ENCODE data around the gene PHLDB3. TPM values are rescaled to one million over a fixed set of nuclear protein-coding genes. Genes with fewer than 3 reads are reported as not detected.

PHLDB3 gene
- total RNA-seq, result 10 to 100 TPM; 10.3 to 16.2 (median 12.6) TPM

DNA sequence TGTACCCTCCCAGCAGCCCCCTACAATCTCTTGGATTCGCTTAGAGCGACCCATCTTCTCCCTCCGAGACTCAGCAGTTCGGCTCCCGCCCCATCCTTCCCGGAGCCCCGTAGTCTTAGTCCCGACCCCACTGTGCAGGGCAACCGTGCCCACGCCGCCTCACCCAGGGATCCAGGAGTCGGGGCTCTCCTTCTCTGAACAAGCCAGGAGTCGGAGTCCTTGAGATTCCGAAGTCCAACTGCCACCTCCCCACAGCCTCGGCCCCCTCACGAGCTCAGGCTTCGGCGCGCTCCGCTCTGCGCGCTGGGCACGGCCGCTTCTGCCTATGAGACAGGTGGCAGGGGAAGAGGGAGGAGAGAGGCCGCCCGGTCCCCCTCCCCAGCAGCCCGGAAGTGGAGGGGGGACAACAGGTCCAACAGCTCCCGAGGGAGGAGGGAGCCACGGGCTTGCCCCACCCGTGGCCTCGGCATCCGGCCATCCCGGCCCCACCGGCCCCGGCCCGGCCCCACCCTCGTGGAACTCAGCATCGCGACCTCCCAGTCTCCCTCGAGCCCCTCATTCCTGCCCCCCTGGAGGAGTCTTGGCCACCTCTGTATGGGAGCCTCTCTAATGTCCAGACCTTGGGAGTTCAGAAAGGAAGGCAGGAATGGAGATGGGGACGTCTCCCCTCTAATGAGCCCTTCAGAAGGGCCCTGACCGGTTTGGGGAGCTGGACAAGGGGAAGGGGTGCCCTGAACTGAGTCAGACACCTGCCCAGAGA is at the start of gene PHLDB3:
Gene PHLDB3 (minus strand): TSS at position 321 of the 760 bp plus-strand sequence. CDS start 628 bp downstream, outside the sequence.
- DNase-seq (ENCODE audit: extremely low spot score), result no peak
- H3K4me3 ChIP-seq, result peak within 1 kb of the TSS; percentile 70 to 82 (median 76)
- 6% methylated on average over 17 of the region's 42 CpGs for WGBS
- TF ChIP-seq, protein P1, sequence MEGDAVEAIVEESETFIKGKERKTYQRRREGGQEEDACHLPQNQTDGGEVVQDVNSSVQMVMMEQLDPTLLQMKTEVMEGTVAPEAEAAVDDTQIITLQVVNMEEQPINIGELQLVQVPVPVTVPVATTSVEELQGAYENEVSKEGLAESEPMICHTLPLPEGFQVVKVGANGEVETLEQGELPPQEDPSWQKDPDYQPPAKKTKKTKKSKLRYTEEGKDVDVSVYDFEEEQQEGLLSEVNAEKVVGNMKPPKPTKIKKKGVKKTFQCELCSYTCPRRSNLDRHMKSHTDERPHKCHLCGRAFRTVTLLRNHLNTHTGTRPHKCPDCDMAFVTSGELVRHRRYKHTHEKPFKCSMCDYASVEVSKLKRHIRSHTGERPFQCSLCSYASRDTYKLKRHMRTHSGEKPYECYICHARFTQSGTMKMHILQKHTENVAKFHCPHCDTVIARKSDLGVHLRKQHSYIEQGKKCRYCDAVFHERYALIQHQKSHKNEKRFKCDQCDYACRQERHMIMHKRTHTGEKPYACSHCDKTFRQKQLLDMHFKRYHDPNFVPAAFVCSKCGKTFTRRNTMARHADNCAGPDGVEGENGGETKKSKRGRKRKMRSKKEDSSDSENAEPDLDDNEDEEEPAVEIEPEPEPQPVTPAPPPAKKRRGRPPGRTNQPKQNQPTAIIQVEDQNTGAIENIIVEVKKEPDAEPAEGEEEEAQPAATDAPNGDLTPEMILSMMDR (IDR thresholded peaks at IDR 0.05), result no peak
- TF ChIP-seq EP300 (IDR thresholded peaks at IDR 0.05) (no peak), POLR2A (IDR thresholded peaks at IDR 0.05; ENCODE audit: low read depth) (no peak), POLR2AphosphoS5 (IDR thresholded peaks at IDR 0.05) (no peak)
- peaks cover 14 to 31% (median 28%) of the 10 kb centered on the region in 4 donors for H3K4me1 ChIP-seq
- H3K27me3 ChIP-seq, result no peaks in the 10 kb centered on the region
- intact Hi-C loops (cut with DNase I), result loop anchor here (5.0 kb wide), 1 partner anchor 42 kb away; no protein-coding TSS in a partner anchor
- peak within 1 kb of the TSS; percentile 88 to 96 (median 92) for H3K27ac ChIP-seq (replicated peaks in 1 of 4)
- no peaks in the 10 kb centered on the region for H3K9me3 ChIP-seq
- H3K36me3 ChIP-seq, result peaks cover 7 to 37% (median 29%) of the 10 kb centered on the region in 4 donors

DNA sequence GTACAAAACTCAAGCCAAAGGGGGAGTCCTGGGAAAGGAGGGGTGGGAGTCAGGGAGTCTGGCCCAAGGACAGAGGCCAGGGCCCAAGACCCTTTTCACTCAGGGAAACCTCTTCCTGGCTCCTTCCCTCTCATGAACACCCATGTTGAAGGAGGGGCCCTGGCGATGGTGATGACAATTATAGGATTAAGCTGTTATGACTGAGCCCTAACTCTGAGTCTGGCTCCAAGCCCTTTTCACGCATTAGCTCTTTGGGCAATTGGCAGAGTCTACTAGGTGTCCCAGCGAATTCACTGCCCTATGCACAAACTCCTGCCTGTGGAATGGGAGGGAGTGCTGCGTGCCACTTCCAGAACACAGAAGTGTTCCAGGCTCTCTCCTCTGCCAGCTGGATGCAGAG is 49.1 kb upstream of the PHLDB3 start:
- H3K27me3 ChIP-seq, result no peaks in the 10 kb centered on the region
- H3K27ac ChIP-seq (replicated peaks in 1 of 4), result no peak overlapping the region
- no peak overlapping the region for H3K4me3 ChIP-seq
- no peaks in the 10 kb centered on the region for H3K4me1 ChIP-seq
- no peaks in the 10 kb centered on the region for H3K9me3 ChIP-seq
- no peak for DNase-seq (ENCODE audit: extremely low spot score)
- peaks cover 36 to 85% (median 76%) of the 10 kb centered on the region in 4 donors for H3K36me3 ChIP-seq
- 62% methylated on average over 4 of the region's 4 CpGs for WGBS
- intact Hi-C loops (cut with DNase I), result no loop called here
- no peak for TF ChIP-seq EP300 (IDR thresholded peaks at IDR 0.05)
- TF ChIP-seq POLR2AphosphoS5 (IDR thresholded peaks at IDR 0.05), result no peak

DNA sequence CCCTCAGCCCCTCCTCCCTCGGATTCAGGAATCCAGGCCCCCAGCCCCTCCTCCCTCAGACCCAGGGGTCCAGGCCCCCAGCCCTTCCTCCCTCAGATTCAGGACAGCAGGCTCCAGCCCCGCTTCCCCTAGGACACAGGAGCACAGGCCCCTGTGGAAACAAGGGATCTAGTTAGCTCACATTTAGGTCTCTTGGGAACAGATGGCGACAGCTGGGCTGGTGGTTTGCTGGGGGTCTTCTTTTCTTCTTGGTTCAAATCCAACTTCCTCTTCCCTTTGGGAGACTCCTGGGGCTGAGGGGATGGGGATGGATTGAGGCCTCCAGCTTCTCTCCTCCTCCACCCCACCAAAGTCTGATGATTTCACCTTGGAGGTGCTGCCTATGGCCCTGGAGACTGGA is 48.1 kb upstream of the PHLDB3 start:
- WGBS, result 56% methylated on average over 3 of the region's 3 CpGs
- H3K27me3 ChIP-seq, result no peaks in the 10 kb centered on the region

DNA sequence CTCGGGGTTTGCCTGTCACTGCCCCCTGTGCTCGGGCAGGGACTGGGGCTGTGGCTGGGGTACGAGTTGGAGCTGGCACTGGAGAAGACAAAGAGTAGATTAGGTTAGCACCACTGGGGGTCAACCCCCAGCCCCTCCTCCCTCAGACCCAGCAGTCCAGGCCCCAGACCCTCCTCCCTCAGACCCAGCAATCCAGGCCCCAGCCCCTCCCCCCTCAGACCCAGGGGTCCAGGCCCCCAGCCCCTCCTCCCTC is 47.6 kb upstream of the PHLDB3 start:
- TF ChIP-seq POLR2A (IDR thresholded peaks at IDR 0.05; ENCODE audit: low read depth), result no peak
- TF ChIP-seq POLR2AphosphoS5 (IDR thresholded peaks at IDR 0.05), result no peak
- no peak for TF ChIP-seq EP300 (IDR thresholded peaks at IDR 0.05)
- TF ChIP-seq, protein P1 (IDR thresholded peaks at IDR 0.05), result no peak
- Histone ChIP-seq H3K27ac (replicated peaks in 1 of 4) (no peak overlapping the region), H3K36me3 (peaks cover 36 to 85% (median 69%) of the 10 kb centered on the region in 4 donors), H3K4me3 (no peak overlapping the region), H3K27me3 (no peaks in the 10 kb centered on the region), H3K4me1 (no peaks in the 10 kb centered on the region), H3K9me3 (no peaks in the 10 kb centered on the region)
- intact Hi-C loops (cut with DNase I), result no loop called here
- WGBS, result 90% methylated on average over 3 of the region's 3 CpGs
- DNase-seq (ENCODE audit: extremely low spot score), result no peak

More for the DNA sequence above, 48.1 kb upstream of the PHLDB3 start:
- TF ChIP-seq EP300 (IDR thresholded peaks at IDR 0.05) (no peak), POLR2AphosphoS5 (IDR thresholded peaks at IDR 0.05) (no peak), POLR2A (IDR thresholded peaks at IDR 0.05; ENCODE audit: low read depth) (no peak)
- TF ChIP-seq, protein P1 (IDR thresholded peaks at IDR 0.05), result no peak
- no peak overlapping the region for H3K27ac ChIP-seq (replicated peaks in 1 of 4)
- peaks cover 36 to 80% (median 71%) of the 10 kb centered on the region in 4 donors for H3K36me3 ChIP-seq
- no peaks in the 10 kb centered on the region for H3K4me1 ChIP-seq
- no peak overlapping the region for H3K4me3 ChIP-seq
- intact Hi-C loops (cut with DNase I), result no loop called here
- no peak for DNase-seq (ENCODE audit: extremely low spot score)
- H3K9me3 ChIP-seq, result no peaks in the 10 kb centered on the region

DNA sequence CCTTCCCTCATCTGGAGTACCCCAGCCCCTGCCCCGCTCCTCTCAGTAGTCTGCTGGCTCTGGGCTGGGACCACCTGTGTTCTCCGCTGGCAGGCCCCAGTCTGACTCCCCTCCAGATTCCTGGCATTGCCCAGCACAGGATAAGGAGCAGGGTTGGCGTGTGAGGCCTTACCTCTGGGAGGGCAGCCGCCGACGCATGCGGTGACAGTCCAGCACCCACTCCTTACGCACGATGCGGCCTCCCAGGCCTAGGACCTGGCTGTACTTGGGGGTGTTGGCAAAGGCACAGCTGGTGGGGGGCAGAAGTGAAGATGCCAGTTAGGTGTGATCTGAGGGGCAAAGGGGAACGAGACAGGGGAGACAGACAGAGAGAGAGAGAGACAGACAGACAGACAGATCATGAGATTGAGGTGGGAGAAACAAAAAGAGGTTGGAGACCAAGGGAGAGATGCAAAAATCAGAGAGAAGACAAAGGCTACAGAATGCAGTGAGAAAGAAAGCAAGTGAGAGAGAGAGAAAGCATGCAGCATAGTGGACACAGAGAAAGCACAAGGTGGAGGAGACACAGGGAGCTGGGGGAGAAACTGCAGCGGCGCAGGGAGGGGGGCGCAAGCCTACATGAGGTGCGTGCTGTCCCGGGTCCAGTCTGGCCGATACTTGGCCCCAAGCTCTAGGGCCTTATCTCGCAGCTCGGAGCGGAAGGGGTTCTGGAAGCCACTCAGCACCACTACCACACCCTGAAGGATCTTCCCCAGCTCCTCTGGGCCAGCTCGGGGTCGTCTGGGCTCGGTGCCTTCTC is 47.1 kb upstream of the PHLDB3 start:
- Histone ChIP-seq H3K4me1 (no peaks in the 10 kb centered on the region), H3K36me3 (peaks cover 36 to 86% (median 68%) of the 10 kb centered on the region in 4 donors), H3K4me3 (no peak overlapping the region), H3K27ac (replicated peaks in 1 of 4) (no peak overlapping the region), H3K27me3 (no peaks in the 10 kb centered on the region), H3K9me3 (no peaks in the 10 kb centered on the region)
- intact Hi-C loops (cut with DNase I), result no loop called here
- TF ChIP-seq EP300 (IDR thresholded peaks at IDR 0.05), result no peak
- WGBS, result 92% methylated on average over 23 of the region's 23 CpGs
- DNase-seq (ENCODE audit: extremely low spot score), result no peak
